Measurements from ENCODE around the gene LEMD3. TPM values are rescaled to one million over a fixed set of nuclear protein-coding genes. Genes with fewer than 3 reads are reported as not detected.

The LEMD3 gene
- total RNA-seq, 1 experiment from 2014 or later: 26.9 TPM

DNA sequence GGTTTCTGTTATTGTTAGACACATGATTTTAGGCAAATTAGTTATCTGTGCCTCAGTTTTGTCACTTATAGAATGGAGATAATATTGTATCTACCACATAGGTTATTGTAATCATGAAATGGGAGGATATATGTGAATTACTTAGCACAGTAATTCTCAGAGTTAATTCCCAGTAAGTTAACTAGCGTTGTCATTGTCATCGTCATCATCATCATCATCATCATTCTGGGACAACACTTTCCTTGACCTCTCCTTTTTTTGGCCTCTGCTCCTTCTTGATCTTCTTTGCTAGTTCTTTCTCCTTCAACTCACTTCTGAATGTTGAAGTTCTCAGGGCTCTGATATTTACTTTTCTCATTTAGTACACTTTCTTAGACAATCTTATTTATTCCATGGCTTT, 122.9 kb downstream of the LEMD3 start:
- in situ Hi-C loops (cut with HindIII; ENCODE audit: low pct_unique_long_range_greater_than_20kb, low sequenced_read_pairs): no loop called here
- TF ChIP-seq POLR2AphosphoS5 (IDR thresholded peaks at IDR 0.05; ENCODE audit: low read depth, low read length): no peak
- no peak for TF ChIP-seq SIN3A (IDR thresholded peaks at IDR 0.05; ENCODE audit: borderline replicate concordance, insufficient read depth, low read depth, low read length)
- TF ChIP-seq, protein P1, sequence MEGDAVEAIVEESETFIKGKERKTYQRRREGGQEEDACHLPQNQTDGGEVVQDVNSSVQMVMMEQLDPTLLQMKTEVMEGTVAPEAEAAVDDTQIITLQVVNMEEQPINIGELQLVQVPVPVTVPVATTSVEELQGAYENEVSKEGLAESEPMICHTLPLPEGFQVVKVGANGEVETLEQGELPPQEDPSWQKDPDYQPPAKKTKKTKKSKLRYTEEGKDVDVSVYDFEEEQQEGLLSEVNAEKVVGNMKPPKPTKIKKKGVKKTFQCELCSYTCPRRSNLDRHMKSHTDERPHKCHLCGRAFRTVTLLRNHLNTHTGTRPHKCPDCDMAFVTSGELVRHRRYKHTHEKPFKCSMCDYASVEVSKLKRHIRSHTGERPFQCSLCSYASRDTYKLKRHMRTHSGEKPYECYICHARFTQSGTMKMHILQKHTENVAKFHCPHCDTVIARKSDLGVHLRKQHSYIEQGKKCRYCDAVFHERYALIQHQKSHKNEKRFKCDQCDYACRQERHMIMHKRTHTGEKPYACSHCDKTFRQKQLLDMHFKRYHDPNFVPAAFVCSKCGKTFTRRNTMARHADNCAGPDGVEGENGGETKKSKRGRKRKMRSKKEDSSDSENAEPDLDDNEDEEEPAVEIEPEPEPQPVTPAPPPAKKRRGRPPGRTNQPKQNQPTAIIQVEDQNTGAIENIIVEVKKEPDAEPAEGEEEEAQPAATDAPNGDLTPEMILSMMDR (IDR thresholded peaks at IDR 0.05): no peak
- TF ChIP-seq TCF7L2 (IDR thresholded peaks at IDR 0.05; ENCODE audit: low read depth, low read length): no peak
- TF ChIP-seq, protein P2, sequence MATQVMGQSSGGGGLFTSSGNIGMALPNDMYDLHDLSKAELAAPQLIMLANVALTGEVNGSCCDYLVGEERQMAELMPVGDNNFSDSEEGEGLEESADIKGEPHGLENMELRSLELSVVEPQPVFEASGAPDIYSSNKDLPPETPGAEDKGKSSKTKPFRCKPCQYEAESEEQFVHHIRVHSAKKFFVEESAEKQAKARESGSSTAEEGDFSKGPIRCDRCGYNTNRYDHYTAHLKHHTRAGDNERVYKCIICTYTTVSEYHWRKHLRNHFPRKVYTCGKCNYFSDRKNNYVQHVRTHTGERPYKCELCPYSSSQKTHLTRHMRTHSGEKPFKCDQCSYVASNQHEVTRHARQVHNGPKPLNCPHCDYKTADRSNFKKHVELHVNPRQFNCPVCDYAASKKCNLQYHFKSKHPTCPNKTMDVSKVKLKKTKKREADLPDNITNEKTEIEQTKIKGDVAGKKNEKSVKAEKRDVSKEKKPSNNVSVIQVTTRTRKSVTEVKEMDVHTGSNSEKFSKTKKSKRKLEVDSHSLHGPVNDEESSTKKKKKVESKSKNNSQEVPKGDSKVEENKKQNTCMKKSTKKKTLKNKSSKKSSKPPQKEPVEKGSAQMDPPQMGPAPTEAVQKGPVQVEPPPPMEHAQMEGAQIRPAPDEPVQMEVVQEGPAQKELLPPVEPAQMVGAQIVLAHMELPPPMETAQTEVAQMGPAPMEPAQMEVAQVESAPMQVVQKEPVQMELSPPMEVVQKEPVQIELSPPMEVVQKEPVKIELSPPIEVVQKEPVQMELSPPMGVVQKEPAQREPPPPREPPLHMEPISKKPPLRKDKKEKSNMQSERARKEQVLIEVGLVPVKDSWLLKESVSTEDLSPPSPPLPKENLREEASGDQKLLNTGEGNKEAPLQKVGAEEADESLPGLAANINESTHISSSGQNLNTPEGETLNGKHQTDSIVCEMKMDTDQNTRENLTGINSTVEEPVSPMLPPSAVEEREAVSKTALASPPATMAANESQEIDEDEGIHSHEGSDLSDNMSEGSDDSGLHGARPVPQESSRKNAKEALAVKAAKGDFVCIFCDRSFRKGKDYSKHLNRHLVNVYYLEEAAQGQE (IDR thresholded peaks at IDR 0.05; ENCODE audit: insufficient read depth in 1 of 2, low read depth in 2 of 2, low read length in 1 of 2): no peak
- POLR2A ChIA-PET: no interaction called here
- ATAC-seq (no peak), DNase-seq (ENCODE audit: low read depth, low spot score) (no peak)
- intact Hi-C loops (cut with micrococcal nuclease; ENCODE audit: unreplicated experiment): no loop called here
- no peaks in the 10 kb centered on the region for H3K36me3 ChIP-seq (ENCODE audit: control insufficient read depth, insufficient read depth, low read length)
- H3K27ac ChIP-seq (ENCODE audit: low read length): no peak overlapping the region
- H3K9me3 ChIP-seq (ENCODE audit: control insufficient read depth, insufficient read depth, low read depth, low read length): no peaks in the 10 kb centered on the region
- H3K27me3 ChIP-seq (ENCODE audit: control insufficient read depth, insufficient read depth, low read length): no peaks in the 10 kb centered on the region
- no peak overlapping the region for H3K4me3 ChIP-seq (ENCODE audit: low read depth in 2 of 2, low read length in 2 of 2)
- no TSS peak for BruUV-seq (replicated peaks)
- no peaks in the 10 kb centered on the region for H3K4me1 ChIP-seq (ENCODE audit: control insufficient read depth, insufficient read depth, low read length)
- CTCF ChIA-PET: no interaction called here

DNA sequence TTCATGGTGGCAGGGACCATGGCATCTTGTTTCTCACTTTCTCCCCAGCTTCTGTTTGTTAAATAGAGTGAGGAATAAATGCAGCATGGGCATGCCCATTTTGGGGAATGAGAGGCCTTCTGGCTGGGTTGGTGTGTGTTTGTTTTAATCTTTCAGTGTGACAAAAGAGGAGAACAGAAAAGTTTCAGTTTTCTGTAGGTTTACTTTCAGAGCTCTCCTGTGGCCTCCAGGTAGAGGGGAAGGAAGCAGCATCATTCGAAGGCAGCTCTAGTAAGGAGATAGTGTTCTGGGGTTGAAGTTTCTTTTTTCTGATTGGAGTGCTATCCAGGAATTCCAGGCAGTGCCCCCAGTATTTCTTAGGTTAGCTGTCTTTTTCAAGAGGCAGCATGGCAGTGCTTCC, 124.4 kb downstream of the LEMD3 start:
- POLR2A ChIA-PET: no interaction called here
- ATAC-seq: no peak

More for the DNA sequence above, 124.4 kb downstream of the LEMD3 start:
- TF ChIP-seq, protein P1 (IDR thresholded peaks at IDR 0.05): no peak
- TF ChIP-seq SIN3A (IDR thresholded peaks at IDR 0.05; ENCODE audit: borderline replicate concordance, insufficient read depth, low read depth, low read length) (no peak), TCF7L2 (IDR thresholded peaks at IDR 0.05; ENCODE audit: low read depth, low read length) (no peak), POLR2AphosphoS5 (IDR thresholded peaks at IDR 0.05; ENCODE audit: low read depth, low read length) (no peak)
- TF ChIP-seq, protein P2 (IDR thresholded peaks at IDR 0.05; ENCODE audit: insufficient read depth in 1 of 2, low read depth in 2 of 2, low read length in 1 of 2): no peak
- in situ Hi-C loops (cut with HindIII; ENCODE audit: low pct_unique_long_range_greater_than_20kb, low sequenced_read_pairs) (no loop called here), intact Hi-C loops (cut with micrococcal nuclease; ENCODE audit: unreplicated experiment) (no loop called here)
- no peaks in the 10 kb centered on the region for H3K27me3 ChIP-seq (ENCODE audit: control insufficient read depth, insufficient read depth, low read length)
- no peaks in the 10 kb centered on the region for H3K36me3 ChIP-seq (ENCODE audit: control insufficient read depth, insufficient read depth, low read length)
- CTCF ChIA-PET: interaction anchor here (0.6 kb wide), 1 partner anchor 498 kb away, joined by 3 read pairs; no protein-coding TSS in a partner anchor
- DNase-seq (ENCODE audit: low read depth, low spot score): no peak
- BruUV-seq (replicated peaks): no TSS peak
- no peak overlapping the region for H3K4me3 ChIP-seq (ENCODE audit: low read depth in 2 of 2, low read length in 2 of 2)
- no peak overlapping the region for H3K27ac ChIP-seq (ENCODE audit: low read length)
- no peaks in the 10 kb centered on the region for H3K4me1 ChIP-seq (ENCODE audit: control insufficient read depth, insufficient read depth, low read length)
- H3K9me3 ChIP-seq (ENCODE audit: control insufficient read depth, insufficient read depth, low read depth, low read length): no peaks in the 10 kb centered on the region
